K562 (cell line): ENCODE measurements around the gene MAN1A1. TPM values are rescaled to one million over a fixed set of nuclear protein-coding genes. Genes with fewer than 3 reads are reported as not detected.

ENCODE experiments used
- ATAC-seq: fragments of 200-7000 bp; cut with Tn5 transposase; 3 replicates; pipeline ENCODE4 v1.9.1; 2020; ENCODE audit warnings: moderate library complexity
- BruUV-seq: library from RNA; stranded (reverse); fragments of 400-500 nt; replicated peaks from 2 replicates; lab custom pipeline; 2021; lab: Mats Ljungman, UMichigan
- CTCF ChIA-PET: fragments of 300-600 bp; formaldehyde crosslinking; extraction: SDS; loops from one replicate; lab custom pipeline; 2021; ENCODE audit warnings: low intra/inter-chr PET ratio; lab: Yijun Ruan, JAX
- POLR2A ChIA-PET: fragments of 300-600, 350-650 bp; sonication (Branson Sonifier 250); formaldehyde crosslinking; extraction: SDS; loops from one replicate; lab custom pipeline; 2021; ENCODE audit warnings: antibody characterized with exemption, inconsistent platforms; lab: Yijun Ruan, JAX
- DNase-seq, 4 experiments: peaks; one replicate each; pipeline versions ENCODE4 v3.0.0 to v3.0.0-alpha.2; 2011 to 2018; ENCODE audit warnings: low spot score in 3 of 4, mixed read lengths in 3 of 4; ENCODE audit errors: extremely low read depth in 1 of 4
- FAIRE-seq: peaks from 2 replicates; lab custom pipeline; 2011; peaks lifted over from hg19 to GRCh38; lab: Jason Lieb, UNC
- H2AFZ ChIP-seq: 2 replicates; pipeline ENCODE4 v1.6.0; 2011; ENCODE audit warnings: low read depth, low read length, control low read depth, inconsistent platforms
- H3K27ac ChIP-seq: fragments of 200-600 bp; 3 replicates; pipeline ENCODE4 v1.8.0; 2011; ENCODE audit warnings: low read depth, mild to moderate bottlenecking, control low read depth, inconsistent platforms, low read length, moderate library complexity, mixed read lengths; ENCODE audit errors: extremely low read depth
- H3K27me3 ChIP-seq, 2 experiments: fragments of 300-600 bp in 1 of 2; 2 replicates in 1 of 2; 3 replicates in 1 of 2; pipeline versions ENCODE4 v1.6.0 to v1.8.0; 2011; ENCODE audit warnings: inconsistent platforms in 2 of 2, low read length in 2 of 2, mild to moderate bottlenecking in 1 of 2, mixed read lengths in 1 of 2, moderate library complexity in 1 of 2; ENCODE audit not compliant: control insufficient read depth in 2 of 2, insufficient read depth in 2 of 2
- H3K36me3 ChIP-seq: fragments of 300-600 bp; 3 replicates; pipeline ENCODE4 v1.8.0; 2011; ENCODE audit warnings: mild to moderate bottlenecking, low read length, inconsistent platforms; ENCODE audit not compliant: control insufficient read depth, insufficient read depth
- H3K4me1 ChIP-seq, 2 experiments: fragments of 200-600 bp in 1 of 2; replicated peaks in 1 of 2; 2 replicates in 1 of 2; 3 replicates in 1 of 2; pipeline versions ENCODE4 v1.5.1 to v1.8.0; 2011; ENCODE audit warnings: inconsistent platforms in 2 of 2, low read length in 2 of 2, mild to moderate bottlenecking in 1 of 2, mixed read lengths in 1 of 2, moderate library complexity in 1 of 2; ENCODE audit not compliant: control insufficient read depth in 2 of 2, insufficient read depth in 2 of 2
- H3K4me2 ChIP-seq: 2 replicates; pipeline ENCODE4 v1.6.1; 2011; ENCODE audit warnings: low read length, control low read depth, inconsistent platforms, mixed read lengths; ENCODE audit not compliant: insufficient read depth
- H3K4me3 ChIP-seq: fragments of 200-600 bp; sonication (generic), shearing (Covaris generic); 2 replicates; pipeline ENCODE4 v1.5.1; 2016; ENCODE audit warnings: control low read depth, inconsistent platforms
- H3K79me2 ChIP-seq: fragments of 200-600 bp; 3 replicates; pipeline ENCODE4 v1.8.0; 2011; ENCODE audit warnings: low read length, inconsistent platforms; ENCODE audit not compliant: control insufficient read depth, insufficient read depth
- H3K9ac ChIP-seq, 2 experiments: 2 replicates each; pipeline versions ENCODE4 v1.6.0 to v1.6.1; 2011; ENCODE audit warnings: low read depth in 2 of 2, low read length in 2 of 2, control low read depth in 1 of 2, inconsistent platforms in 1 of 2, mild to moderate bottlenecking in 1 of 2, mixed read lengths in 1 of 2; ENCODE audit not compliant: insufficient read depth in 1 of 2
- H3K9me1 ChIP-seq: one replicate; pipeline ENCODE4 v1.6.0; 2011; ENCODE audit warnings: inconsistent platforms, mild to moderate bottlenecking, low read length, moderate library complexity; ENCODE audit not compliant: control insufficient read depth, insufficient read depth
- H3K9me3 ChIP-seq: replicated peaks from 2 replicates; pipeline ENCODE4 v1.5.1; 2011; ENCODE audit warnings: low read depth, low read length, inconsistent platforms; ENCODE audit not compliant: control insufficient read depth, insufficient read depth
- H4K20me1 ChIP-seq: replicated peaks from 2 replicates; pipeline ENCODE4 v1.6.1; 2011; ENCODE audit warnings: low read length, inconsistent platforms, mixed read lengths; ENCODE audit not compliant: control insufficient read depth, insufficient read depth
- CBX2 ChIP-seq: fragments of 200-600 bp; sonication (generic); IDR thresholded peaks from one replicate; pipeline ENCODE4 v1.6.1; 2012; ENCODE audit warnings: mild to moderate bottlenecking, low read length, inconsistent platforms; ENCODE audit not compliant: insufficient read depth, poor library complexity, severe bottlenecking
- CSDE1 ChIP-seq, 2 experiments: fragments of 450-650 bp; IDR thresholded peaks; 2 replicates each; pipeline ENCODE4 v1.6.1; 2016; ENCODE audit warnings: mild to moderate bottlenecking in 1 of 2
- E4F1 ChIP-seq: fragments of 250-450 bp; sonication (Bioruptor Pico); IDR thresholded peaks from 2 replicates; pipeline ENCODE4 v1.5.0; 2021; ENCODE audit warnings: mild to moderate bottlenecking, borderline replicate concordance
- ETV5 ChIP-seq: sonication (generic); formaldehyde crosslinking; IDR thresholded peaks from 2 replicates; pipeline ENCODE4 v1.4.0; 2020; ENCODE audit warnings: low read depth, mild to moderate bottlenecking, missing genetic modification reagents
- KDM5B ChIP-seq: fragments of 200-600 bp; sonication (generic); IDR thresholded peaks from 2 replicates; pipeline ENCODE4 v1.6.1; 2012; ENCODE audit warnings: low read depth, mild to moderate bottlenecking, moderate library complexity, low read length, control low read depth, inconsistent platforms; ENCODE audit not compliant: insufficient replicate concordance
- L3MBTL2 ChIP-seq: fragments of 450-650 bp; IDR thresholded peaks from 2 replicates; pipeline ENCODE4 v1.6.1; 2016; ENCODE audit warnings: mild to moderate bottlenecking, moderate library complexity
- NFYB ChIP-seq: IDR thresholded peaks from 2 replicates; pipeline ENCODE4 v1.6.1; 2011; ENCODE audit warnings: mild to moderate bottlenecking, moderate library complexity; ENCODE audit not compliant: insufficient read length; ENCODE audit errors: extremely low read depth
- NR4A1 ChIP-seq, 2 experiments: fragments of 250-450 bp in 1 of 2; fragments of 450-650 bp in 1 of 2; sonication (Bioruptor Pico) in 1 of 2; IDR thresholded peaks; 2 replicates each; pipeline versions ENCODE4 v1.4.0 to v1.6.1; 2016 to 2020; ENCODE audit warnings: mild to moderate bottlenecking in 2 of 2, missing compliant biosample characterization in 1 of 2, missing genetic modification characterization in 1 of 2, moderate library complexity in 1 of 2
- OTX1 ChIP-seq: fragments of 450-650 bp; formaldehyde crosslinking; IDR thresholded peaks from 2 replicates; pipeline ENCODE4 v1.4.0; 2022; ENCODE audit warnings: mild to moderate bottlenecking
- TBP ChIP-seq: optimal IDR thresholded peaks from 2 replicates; pipeline ENCODE3; 2011; ENCODE audit warnings: low read depth, low read length, improper control_type of control experiment
- TRIM24 ChIP-seq, 2 experiments: fragments of 450-650 bp; IDR thresholded peaks; 2 replicates each; pipeline ENCODE4 v1.6.1; 2016
- UBTF ChIP-seq, 2 experiments: IDR thresholded peaks; 2 replicates each; pipeline ENCODE4 v1.6.1; 2012; ENCODE audit warnings: improper control_type of control experiment in 2 of 2, low read depth in 2 of 2, low read length in 2 of 2, borderline replicate concordance in 1 of 2
- ZBED1 ChIP-seq: IDR thresholded peaks from 2 replicates; pipeline ENCODE4 v1.6.1; 2014
- ZBTB34 ChIP-seq: fragments of 250-450 bp; sonication (Bioruptor Pico); IDR thresholded peaks from 2 replicates; pipeline ENCODE4 v1.8.0; 2021; ENCODE audit warnings: mild to moderate bottlenecking, moderate library complexity
- in situ Hi-C: fragments of 300-500 bp; cut with MboI; formaldehyde crosslinking; loops from 4 replicates; pipeline ENCODE4 v1.15.0; 2018; ENCODE audit warnings: inconsistent platforms, mixed read lengths
- intact Hi-C: fragments of 100-400 bp; cut with micrococcal nuclease; formaldehyde crosslinking; loops from 2 replicates; pipeline ENCODE4 v1.14.2; 2022
- polyA plus RNA-seq, 8 experiments: library from polyadenylated mRNA; depleted of rRNA in 4 of 8; stranded (reverse) in 5 of 8; unstranded in 3 of 8; fragments of >200 nt; fragmentation: Nextera tagmentation in 2 of 8; fragmentation: Illumina TruSeq in 1 of 8; extraction: Ambion mirVana in 2 of 8; extraction: Trizol in 1 of 8; gene quantifications; 2 replicates each; pipeline versions ENCODE4 v1.2.1 to v1.2.3, GENCODE V29; 2011 to 2014; ENCODE audit warnings: inconsistent platforms in 1 of 8, missing spikeins in 1 of 8
- total RNA-seq, 7 experiments: library from RNA; depleted of rRNA in 6 of 7; stranded (reverse); fragments of >200 nt in 6 of 7; fragmentation: Illumina TruSeq in 2 of 7; extraction: Trizol in 2 of 7; gene quantifications; 2 replicates each; pipeline versions ENCODE4 v1.2.1 to v1.2.3, GENCODE V29; 2011 to 2021; ENCODE audit warnings: low replicate concordance in 1 of 7
- TF ChIP-seq, protein P1 (sequence below): fragments of 250-450 bp; sonication (Bioruptor Pico); IDR thresholded peaks from 2 replicates; pipeline ENCODE4 v1.5.0; 2020; ENCODE audit warnings: mild to moderate bottlenecking, borderline replicate concordance

The MAN1A1 gene
- total and polyA plus RNA-seq, 9 of the 15 experiments (the other 6 are each of a cell fraction or from before 2014, with no cell fraction given) = 24.5 to 78.4 (median 59.7) TPM

GRCh38 chr6:119297049-119297448 lies 52.5 kb downstream of the MAN1A1 start:
- in situ Hi-C loops = no loop called here
- no peak overlapping the region for H2AFZ ChIP-seq
- no peaks in the 10 kb centered on the region for H3K27me3 ChIP-seq
- ATAC-seq (peak; percentile 34; the same call in 1 of the 3 replicates), FAIRE-seq (no peak), DNase-seq (no peak)
- no peak overlapping the region for H3K4me3 ChIP-seq
- no peak overlapping the region for H3K4me2 ChIP-seq
- ChIA-PET POLR2A (interaction anchor here (0.7 kb wide), 1 partner anchor 9 kb away, joined by 3 read pairs; no protein-coding TSS in a partner anchor), CTCF (no interaction called here)
- H3K27ac ChIP-seq = no peak overlapping the region
- no TSS peak for BruUV-seq
- peaks cover 89% of the 10 kb centered on the region for H3K79me2 ChIP-seq
- intact Hi-C loops = no loop called here
- no peaks in the 10 kb centered on the region for H3K9me1 ChIP-seq
- no peaks in the 10 kb centered on the region for H3K9me3 ChIP-seq
- H4K20me1 ChIP-seq = no peaks in the 10 kb centered on the region
- no peak overlapping the region for H3K9ac ChIP-seq
- H3K4me1 ChIP-seq = no peaks in the 10 kb centered on the region
- H3K36me3 ChIP-seq = peaks cover 84% of the 10 kb centered on the region
- no peak for TF ChIP-seq L3MBTL2
- no peak for TF ChIP-seq NR4A1 (CRISPR knock-in tag; IDR thresholded peaks at IDR 0.05)
- TF ChIP-seq NR4A1 (tag; IDR thresholded peaks at IDR 0.05) = no peak
- no peak for TF ChIP-seq E4F1
- no peak for TF ChIP-seq ZBTB34 (CRISPR knock-in tag)
- TF ChIP-seq OTX1 (CRISPR knock-in tag) = no peak
- no peak for TF ChIP-seq ZBED1
- no peak for TF ChIP-seq UBTF (IDR thresholded peaks at IDR 0.05; ENCODE audit: borderline replicate concordance in 1 of 2, low read depth in 2 of 2, low read length in 2 of 2)
- TF ChIP-seq CBX2 = no peak
- no peak for TF ChIP-seq TRIM24 (IDR thresholded peaks at IDR 0.05)
- no peak for TF ChIP-seq TBP
- TF ChIP-seq ETV5 (CRISPR knock-in tag) = no peak
- TF ChIP-seq NFYB = no peak
- TF ChIP-seq, protein P1, sequence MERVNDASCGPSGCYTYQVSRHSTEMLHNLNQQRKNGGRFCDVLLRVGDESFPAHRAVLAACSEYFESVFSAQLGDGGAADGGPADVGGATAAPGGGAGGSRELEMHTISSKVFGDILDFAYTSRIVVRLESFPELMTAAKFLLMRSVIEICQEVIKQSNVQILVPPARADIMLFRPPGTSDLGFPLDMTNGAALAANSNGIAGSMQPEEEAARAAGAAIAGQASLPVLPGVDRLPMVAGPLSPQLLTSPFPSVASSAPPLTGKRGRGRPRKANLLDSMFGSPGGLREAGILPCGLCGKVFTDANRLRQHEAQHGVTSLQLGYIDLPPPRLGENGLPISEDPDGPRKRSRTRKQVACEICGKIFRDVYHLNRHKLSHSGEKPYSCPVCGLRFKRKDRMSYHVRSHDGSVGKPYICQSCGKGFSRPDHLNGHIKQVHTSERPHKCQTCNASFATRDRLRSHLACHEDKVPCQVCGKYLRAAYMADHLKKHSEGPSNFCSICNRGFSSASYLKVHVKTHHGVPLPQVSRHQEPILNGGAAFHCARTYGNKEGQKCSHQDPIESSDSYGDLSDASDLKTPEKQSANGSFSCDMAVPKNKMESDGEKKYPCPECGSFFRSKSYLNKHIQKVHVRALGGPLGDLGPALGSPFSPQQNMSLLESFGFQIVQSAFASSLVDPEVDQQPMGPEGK = no peak
- TF ChIP-seq KDM5B = no peak
- TF ChIP-seq CSDE1 (IDR thresholded peaks at IDR 0.05) = no peak
